ENCODE results near the gene IKZF3.
"Not testable (repeated sequence)": the region's sequence is repeated elsewhere in the genome, so short reads cannot be mapped to it uniquely, and the experiment has no call there.

Gene IKZF3

GRCh38 chr17:39730095-39730921 lies 133.8 kb downstream of the IKZF3 start, which contains the start of gene MIEN1:
MIEN1 (minus strand) TSS chr17:39730532; CDS start chr17:39730495, 37 bp downstream.
- FAIRE-seq (peak; percentile 93), DNase-seq (ENCODE audit: insufficient read length, low spot score) (peak; percentile 99)
- peak; percentile 77 for TF ChIP-seq POLR2AphosphoS5 (IDR thresholded peaks at IDR 0.05; ENCODE audit: low read depth, low read length)
- no peak for TF ChIP-seq PAX5 (IDR thresholded peaks at IDR 0.05; ENCODE audit: insufficient read depth, low read length, severe bottlenecking)
- peak; percentile 88 for TF ChIP-seq POLR2A (IDR thresholded peaks at IDR 0.05; ENCODE audit: low read depth, low read length)
- TF ChIP-seq TAF1 (IDR thresholded peaks at IDR 0.05; ENCODE audit: low read depth, low read length): peak; percentile 60
- no peak for TF ChIP-seq POU2F2 (IDR thresholded peaks at IDR 0.05; ENCODE audit: low read depth, low read length)
- TF ChIP-seq SPI1 (IDR thresholded peaks at IDR 0.05; ENCODE audit: low read depth, low read length): no peak

GRCh38 chr17:39729280-39729851 lies 134.7 kb downstream of the IKZF3 start:
- FAIRE-seq: peak; percentile 23
- no peak for DNase-seq (ENCODE audit: insufficient read length, low spot score)
- no peak for TF ChIP-seq POU2F2 (IDR thresholded peaks at IDR 0.05; ENCODE audit: low read depth, low read length)
- no peak for TF ChIP-seq POLR2A (IDR thresholded peaks at IDR 0.05; ENCODE audit: low read depth, low read length)
- no peak for TF ChIP-seq POLR2AphosphoS5 (IDR thresholded peaks at IDR 0.05; ENCODE audit: low read depth, low read length)
- TF ChIP-seq SPI1 (IDR thresholded peaks at IDR 0.05; ENCODE audit: low read depth, low read length): no peak
- no peak for TF ChIP-seq PAX5 (IDR thresholded peaks at IDR 0.05; ENCODE audit: insufficient read depth, low read length, severe bottlenecking)
- no peak for TF ChIP-seq TAF1 (IDR thresholded peaks at IDR 0.05; ENCODE audit: low read depth, low read length)

- DNase-seq (ENCODE audit: insufficient read length, low spot score): no peak
These were observed 136.6 kb downstream of the IKZF3 start for GRCh38 chr17:39727556-39727955.

GRCh38 chr17:39726617-39727016 lies 137.5 kb downstream of the IKZF3 start:
- DNase-seq (ENCODE audit: insufficient read length, low spot score) (no peak), FAIRE-seq (no peak)
- no peak for TF ChIP-seq POLR2AphosphoS5 (IDR thresholded peaks at IDR 0.05; ENCODE audit: low read depth, low read length)
- TF ChIP-seq POU2F2 (IDR thresholded peaks at IDR 0.05; ENCODE audit: low read depth, low read length): no peak
- TF ChIP-seq PAX5 (IDR thresholded peaks at IDR 0.05; ENCODE audit: insufficient read depth, low read length, severe bottlenecking): no peak
- TF ChIP-seq POLR2A (IDR thresholded peaks at IDR 0.05; ENCODE audit: low read depth, low read length): 0 out of 2 replicates have a peak, but pooled peaks have one; percentile 27
- no peak for TF ChIP-seq SPI1 (IDR thresholded peaks at IDR 0.05; ENCODE audit: low read depth, low read length)
- TF ChIP-seq TAF1 (IDR thresholded peaks at IDR 0.05; ENCODE audit: low read depth, low read length): no peak

More at GRCh38 chr17:39727556-39727955, 136.6 kb downstream of the IKZF3 start:
- no peak for TF ChIP-seq POLR2AphosphoS5 (IDR thresholded peaks at IDR 0.05; ENCODE audit: low read depth, low read length)
- TF ChIP-seq PAX5 (IDR thresholded peaks at IDR 0.05; ENCODE audit: insufficient read depth, low read length, severe bottlenecking): no peak
- no peak for TF ChIP-seq POLR2A (IDR thresholded peaks at IDR 0.05; ENCODE audit: low read depth, low read length)
- TF ChIP-seq POU2F2 (IDR thresholded peaks at IDR 0.05; ENCODE audit: low read depth, low read length): no peak
- no peak for TF ChIP-seq SPI1 (IDR thresholded peaks at IDR 0.05; ENCODE audit: low read depth, low read length)
- no peak for TF ChIP-seq TAF1 (IDR thresholded peaks at IDR 0.05; ENCODE audit: low read depth, low read length)
- FAIRE-seq: no peak

GRCh38 chr17:39725923-39726322 lies 138.2 kb downstream of the IKZF3 start:
- DNase-seq (ENCODE audit: insufficient read length, low spot score); FAIRE-seq: not testable (repeated sequence)

- DNase-seq (ENCODE audit: insufficient read length, low spot score) (no peak), FAIRE-seq (no peak)
- TF ChIP-seq POLR2AphosphoS5 (IDR thresholded peaks at IDR 0.05; ENCODE audit: low read depth, low read length): no peak
- no peak for TF ChIP-seq POLR2A (IDR thresholded peaks at IDR 0.05; ENCODE audit: low read depth, low read length)
- no peak for TF ChIP-seq SPI1 (IDR thresholded peaks at IDR 0.05; ENCODE audit: low read depth, low read length)
- TF ChIP-seq PAX5 (IDR thresholded peaks at IDR 0.05; ENCODE audit: insufficient read depth, low read length, severe bottlenecking): no peak
- no peak for TF ChIP-seq TAF1 (IDR thresholded peaks at IDR 0.05; ENCODE audit: low read depth, low read length)
- no peak for TF ChIP-seq POU2F2 (IDR thresholded peaks at IDR 0.05; ENCODE audit: low read depth, low read length)
These were observed 139.4 kb downstream of the IKZF3 start for GRCh38 chr17:39724731-39725130.

- no peak for FAIRE-seq
- TF ChIP-seq POLR2A (IDR thresholded peaks at IDR 0.05; ENCODE audit: low read depth, low read length) (no peak), POLR2AphosphoS5 (IDR thresholded peaks at IDR 0.05; ENCODE audit: low read depth, low read length) (no peak)
- no peak for DNase-seq (ENCODE audit: insufficient read length, low spot score)
These were observed 140.9 kb downstream of the IKZF3 start for GRCh38 chr17:39722965-39723848.

GRCh38 chr17:39722104-39722503 lies 142.0 kb downstream of the IKZF3 start:
- no peak for TF ChIP-seq POLR2A (IDR thresholded peaks at IDR 0.05; ENCODE audit: low read depth, low read length)
- TF ChIP-seq SPI1 (IDR thresholded peaks at IDR 0.05; ENCODE audit: low read depth, low read length): no peak
- TF ChIP-seq TAF1 (IDR thresholded peaks at IDR 0.05; ENCODE audit: low read depth, low read length): no peak
- no peak for TF ChIP-seq PAX5 (IDR thresholded peaks at IDR 0.05; ENCODE audit: insufficient read depth, low read length, severe bottlenecking)
- no peak for TF ChIP-seq POLR2AphosphoS5 (IDR thresholded peaks at IDR 0.05; ENCODE audit: low read depth, low read length)
- TF ChIP-seq POU2F2 (IDR thresholded peaks at IDR 0.05; ENCODE audit: low read depth, low read length): no peak
- DNase-seq (ENCODE audit: insufficient read length, low spot score): no peak
- no peak for FAIRE-seq

Data from GM12891 (cell line).